Aorta (tissue), 5 donors: ENCODE results near the gene PDE4C. TPM values are rescaled to one million over a fixed set of nuclear protein-coding genes. Genes with fewer than 3 reads are reported as not detected.

Source experiments
- ATAC-seq: fragments of 200-7000 bp; cut with Tn5 transposase; one replicate; pipeline ENCODE4 v1.9.1; 2022; ENCODE audit warnings: moderate library complexity; ENCODE audit not compliant: low FRiP score
- DNase-seq, 2 donors: peaks; one replicate each; pipeline ENCODE4 v3.0.0-alpha.2; 2020
- H3K27ac ChIP-seq, 2 donors: one replicate each; pipeline ENCODE4 v1.5.1; 2013; ENCODE audit warnings: low read length in 2 of 2, mild to moderate bottlenecking in 2 of 2, moderate library complexity in 2 of 2, control low read depth in 1 of 2, inconsistent platforms in 1 of 2, low read depth in 1 of 2
- H3K27me3 ChIP-seq, 2 donors: one replicate each; pipeline ENCODE4 v1.6.1; 2013; ENCODE audit warnings: control low read depth in 1 of 2, low read length in 1 of 2, mild to moderate bottlenecking in 1 of 2, moderate library complexity in 1 of 2; ENCODE audit not compliant: insufficient read depth in 2 of 2, control insufficient read depth in 1 of 2
- H3K36me3 ChIP-seq, 2 donors: one replicate each; pipeline ENCODE4 v1.6.1; 2013; ENCODE audit warnings: control low read depth in 1 of 2, low read length in 1 of 2, mild to moderate bottlenecking in 1 of 2; ENCODE audit not compliant: insufficient read depth in 2 of 2, control insufficient read depth in 1 of 2
- H3K4me1 ChIP-seq, 2 donors: one replicate each; pipeline ENCODE4 v1.6.1; 2013; ENCODE audit warnings: low read length in 2 of 2, control low read depth in 1 of 2, mild to moderate bottlenecking in 1 of 2, moderate library complexity in 1 of 2; ENCODE audit not compliant: insufficient read depth in 2 of 2, control insufficient read depth in 1 of 2
- H3K4me3 ChIP-seq, 2 donors: one replicate each; pipeline ENCODE4 v1.5.1; 2013; ENCODE audit warnings: low read length in 2 of 2, control low read depth in 1 of 2, mild to moderate bottlenecking in 1 of 2
- H3K9me3 ChIP-seq: one replicate; pipeline ENCODE4 v1.6.1; 2013; ENCODE audit warnings: mild to moderate bottlenecking, low read length; ENCODE audit not compliant: control insufficient read depth
- WGBS, 2 donors: extraction: QIAGEN DNeasy Blood & Tissue Kit; methylation state at CpG; one replicate each; pipeline ENCODE4 v1.1.7; 2013; 5-methylcytosine and 5-hydroxymethylcytosine counted together
- intact Hi-C, 2 donors: fragments of 100-400 bp; cut with DNase I; formaldehyde crosslinking; loops; one replicate each; pipeline versions ENCODE4 v1.14.2 to v1.15.0; 2022
- polyA plus RNA-seq, 2 donors: library from polyadenylated mRNA; stranded (reverse); fragments of 200-250 nt; gene quantifications; one replicate each; pipeline ENCODE4 v1.2.3, GENCODE V29; 2013
- total RNA-seq, 2 donors: library from RNA; stranded (reverse); fragmentation: NEBNext Ultra II Directional; extraction: Animal tissue kit (Norgen Biotek cat#: 25700); gene quantifications; one replicate each; pipeline ENCODE4 v1.2.1, GENCODE V29; 2021
- donor health status: healthy with polysubstance abuse.
- donor health status: Bipolar disorder and iron deficiency.
- donor health status: DM: no; HTN: no; CAD: no.
- donor health status: DM: no; HTN: no; CAD: no.
- donor health status: DM: yes; HTN: yes; CAD: no.

PDE4C gene
- total and polyA plus RNA-seq, 4 donors, result 0.03 to 2.3 (median 0.96) TPM

DNA sequence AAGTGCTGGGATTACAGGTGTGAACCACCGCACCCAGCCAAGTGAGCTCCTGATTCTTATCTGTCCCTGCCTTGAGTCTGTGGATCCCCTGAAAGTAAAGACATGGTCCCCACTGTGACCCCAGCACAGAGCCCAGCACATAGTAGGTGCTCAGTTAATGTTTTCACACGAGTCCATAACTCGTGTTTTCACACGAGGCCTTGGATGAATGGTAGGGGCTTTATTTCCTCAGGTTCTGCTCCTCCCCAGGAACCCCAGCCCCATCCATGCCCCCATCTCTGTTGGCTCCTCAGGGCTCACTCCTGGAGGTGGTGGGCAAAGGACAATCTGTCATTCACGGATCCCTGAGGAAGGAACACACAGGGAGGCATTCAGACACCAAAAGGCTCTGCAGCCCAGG, 23.6 kb upstream of the PDE4C start:
- intact Hi-C loops, result loop anchor here (5.0 to 10.0 kb wide), 3 partner anchors 43 to 165 kb away; partner anchors contain the start of genes MPV17L2 (in 2 of the 2) and SSBP4 (in 1 of the 2)

DNA sequence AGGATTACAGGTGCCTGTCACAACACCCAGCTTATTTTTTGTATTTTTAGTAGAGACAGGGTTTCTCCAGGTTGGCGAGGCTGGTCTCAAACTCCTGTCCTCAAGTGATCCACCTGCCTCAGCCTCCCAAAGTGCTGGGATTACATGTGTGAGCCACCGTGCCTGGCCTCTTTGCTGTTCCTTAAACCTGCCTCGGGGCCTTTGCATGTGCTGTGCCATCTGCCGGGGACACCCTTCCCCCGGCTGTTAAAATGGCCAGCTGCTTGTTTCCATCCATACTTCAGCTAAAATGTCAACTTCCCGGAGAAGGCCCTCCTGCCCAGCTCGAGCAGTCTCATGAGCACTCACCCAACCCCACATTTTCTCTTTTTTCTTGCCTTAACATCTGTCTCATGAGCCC, 19.1 kb upstream of the PDE4C start:
- no peaks in the 10 kb centered on the region for H3K36me3 ChIP-seq
- intact Hi-C loops, result no loop called here

More for the DNA sequence above, 23.6 kb upstream of the PDE4C start:
- WGBS, 2 donors, result 93 to 96% methylated on average over 5 of the region's 5 CpGs
- H3K27me3 ChIP-seq, result no peaks in the 10 kb centered on the region
- no peak overlapping the region for H3K4me3 ChIP-seq
- no peaks in the 10 kb centered on the region for H3K4me1 ChIP-seq
- no peaks in the 10 kb centered on the region for H3K36me3 ChIP-seq
- DNase-seq (no peak), ATAC-seq (no peak)
- no peak overlapping the region for H3K27ac ChIP-seq
- no peaks in the 10 kb centered on the region for H3K9me3 ChIP-seq

DNA sequence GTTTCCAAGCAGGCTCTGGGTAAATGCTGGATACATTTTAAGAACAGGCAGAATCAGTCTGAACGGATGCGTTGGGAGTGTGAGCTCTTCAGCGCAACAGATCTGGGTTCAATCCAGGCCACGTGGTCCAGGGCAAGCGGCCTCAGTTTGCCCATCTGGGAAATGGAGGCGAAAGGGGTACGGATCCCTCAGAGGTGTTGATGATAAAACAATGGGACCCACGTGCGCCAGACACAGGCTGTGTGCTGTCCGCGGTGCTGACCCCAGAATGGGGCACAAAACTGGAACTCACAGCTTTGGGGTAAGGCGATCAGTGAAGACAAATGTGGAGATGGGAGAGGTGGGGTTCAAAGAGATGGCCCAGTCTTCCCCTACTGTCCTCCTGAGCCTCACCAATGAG, 13.1 kb upstream of the PDE4C start:
- ATAC-seq, result no peak
- no peaks in the 10 kb centered on the region for H3K27me3 ChIP-seq
- H3K36me3 ChIP-seq, result no peaks in the 10 kb centered on the region
- 29 to 30% methylated on average over 12 of the region's 12 CpGs for WGBS, 2 donors
- no peak overlapping the region for H3K27ac ChIP-seq
- DNase-seq, result no peak
- intact Hi-C loops, result no loop called here
- H3K9me3 ChIP-seq, result no peaks in the 10 kb centered on the region
- H3K4me3 ChIP-seq, result no peak overlapping the region
- no peaks in the 10 kb centered on the region for H3K4me1 ChIP-seq

More for the DNA sequence above, 19.1 kb upstream of the PDE4C start:
- WGBS, 2 donors, result 71 to 73% methylated on average over 7 of the region's 7 CpGs
- DNase-seq (no peak), ATAC-seq (no peak)
- no peaks in the 10 kb centered on the region for H3K9me3 ChIP-seq
- H3K4me3 ChIP-seq, result no peak overlapping the region
- H3K27me3 ChIP-seq, result no peaks in the 10 kb centered on the region
- H3K4me1 ChIP-seq, result no peaks in the 10 kb centered on the region
- H3K27ac ChIP-seq, result no peak overlapping the region

DNA sequence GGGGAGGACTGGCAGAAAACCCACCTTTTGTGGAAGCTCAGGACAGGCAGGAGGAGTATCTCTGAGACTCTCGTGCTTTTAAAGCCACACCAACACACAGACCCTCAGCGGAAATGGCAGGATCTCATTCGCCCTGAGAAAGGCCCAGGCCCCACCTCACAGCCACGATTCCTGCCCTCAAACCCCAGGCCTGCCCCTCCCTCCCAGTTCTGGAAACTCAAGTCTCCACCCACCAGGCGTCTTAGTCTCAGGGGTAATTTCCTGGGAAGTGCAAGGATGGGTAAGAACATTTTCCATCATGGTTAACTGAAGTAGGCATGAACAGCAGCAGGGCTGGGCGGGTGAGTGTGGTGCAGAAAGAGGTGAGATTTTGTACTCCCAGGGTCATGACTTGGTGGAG, 8.0 kb upstream of the PDE4C start:
- no peaks in the 10 kb centered on the region for H3K4me1 ChIP-seq
- no peaks in the 10 kb centered on the region for H3K36me3 ChIP-seq
- ATAC-seq (no peak), DNase-seq (no peak)
- H3K27me3 ChIP-seq, result no peaks in the 10 kb centered on the region
- 25 to 38% methylated on average over 6 of the region's 6 CpGs for WGBS, 2 donors
- peaks cover 8% of the 10 kb centered on the region for H3K9me3 ChIP-seq
- H3K27ac ChIP-seq, result no peak overlapping the region
- intact Hi-C loops, result no loop called here
- no peak overlapping the region for H3K4me3 ChIP-seq

DNA sequence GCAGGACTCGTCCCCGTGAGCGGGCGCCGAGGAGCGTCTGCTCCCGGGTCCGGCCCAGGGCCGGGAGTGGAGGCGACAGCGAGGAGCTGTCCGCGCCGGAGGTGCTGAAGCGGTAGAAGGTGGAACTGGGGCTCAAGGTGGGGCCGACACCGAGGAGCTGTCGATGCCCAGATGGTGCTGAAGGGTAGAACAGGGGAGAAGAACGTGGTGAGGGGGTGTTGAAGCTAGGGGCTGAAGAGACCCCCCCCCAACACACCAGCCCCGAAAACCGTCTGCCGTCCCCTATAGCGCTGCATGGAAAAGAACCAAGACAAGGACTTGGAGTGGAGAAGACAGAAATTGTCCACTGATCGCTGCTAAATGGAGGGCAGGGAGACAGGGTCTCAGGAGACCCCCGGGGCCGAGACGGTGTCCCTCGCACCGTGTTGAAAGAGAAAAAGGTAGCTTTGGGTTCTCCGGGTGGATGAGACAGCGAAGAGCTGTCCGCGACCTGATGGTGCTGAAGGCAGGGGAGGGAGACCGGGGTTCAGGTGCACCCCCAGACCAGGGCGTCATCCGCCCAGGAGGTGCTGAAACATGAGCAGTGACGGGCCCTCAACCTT, 7.1 kb upstream of the PDE4C start:
- 16 to 18% methylated on average over 32 to 37 of the region's 37 CpGs for WGBS, 2 donors
- peak; percentile 59 for ATAC-seq

DNA sequence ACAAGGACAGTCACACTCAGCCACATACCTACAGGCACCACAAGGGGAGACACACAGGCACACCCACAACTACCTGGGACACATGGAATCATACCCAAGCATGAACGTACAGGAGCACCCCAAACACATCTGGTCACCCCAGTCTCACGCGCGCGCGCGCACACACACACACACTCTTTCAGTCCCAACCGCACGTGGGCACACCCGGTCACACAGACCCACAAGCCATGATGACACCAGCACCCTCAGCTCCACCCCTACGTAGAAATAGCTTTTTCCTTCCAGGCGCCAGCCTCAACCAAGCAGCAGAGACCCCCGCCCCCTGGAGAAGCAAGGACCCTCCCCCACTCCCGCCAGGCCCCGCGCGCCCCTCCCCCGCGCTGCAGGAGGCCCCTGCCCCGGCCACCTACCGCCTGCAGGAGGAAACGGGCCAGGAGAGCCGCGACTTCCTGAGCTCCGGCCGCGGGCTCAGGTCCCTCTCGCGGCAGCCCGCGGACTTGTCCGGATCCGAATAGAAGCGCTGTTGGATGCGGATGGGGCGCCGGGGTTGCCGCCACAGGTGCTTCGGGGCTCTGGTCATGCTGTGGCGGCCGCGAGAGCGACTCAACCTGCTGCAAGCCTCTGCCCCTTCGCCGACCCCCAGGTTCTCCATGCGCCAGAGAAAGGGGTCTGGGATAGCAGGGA, 6.4 kb upstream of the PDE4C start:
- WGBS, 2 donors, result 4% methylated on average over 32 to 46 of the region's 46 CpGs
- Histone ChIP-seq H3K36me3 (no peaks in the 10 kb centered on the region), H3K4me1 (no peaks in the 10 kb centered on the region), H3K4me3 (no peak overlapping the region), H3K9me3 (peaks cover 8% of the 10 kb centered on the region), H3K27ac (no peak overlapping the region), H3K27me3 (no peaks in the 10 kb centered on the region)
- intact Hi-C loops, result no loop called here
- DNase-seq, result no peak
- ATAC-seq, result no peak

More for the DNA sequence above, 7.1 kb upstream of the PDE4C start:
- peak; percentile 73 to 82 for DNase-seq
- intact Hi-C loops, result no loop called here
- H3K27ac ChIP-seq, result no peak overlapping the region
- no peaks in the 10 kb centered on the region for H3K27me3 ChIP-seq
- no peak overlapping the region for H3K4me3 ChIP-seq
- H3K36me3 ChIP-seq, result no peaks in the 10 kb centered on the region
- H3K9me3 ChIP-seq, result peaks cover 8% of the 10 kb centered on the region
- H3K4me1 ChIP-seq, result no peaks in the 10 kb centered on the region

DNA sequence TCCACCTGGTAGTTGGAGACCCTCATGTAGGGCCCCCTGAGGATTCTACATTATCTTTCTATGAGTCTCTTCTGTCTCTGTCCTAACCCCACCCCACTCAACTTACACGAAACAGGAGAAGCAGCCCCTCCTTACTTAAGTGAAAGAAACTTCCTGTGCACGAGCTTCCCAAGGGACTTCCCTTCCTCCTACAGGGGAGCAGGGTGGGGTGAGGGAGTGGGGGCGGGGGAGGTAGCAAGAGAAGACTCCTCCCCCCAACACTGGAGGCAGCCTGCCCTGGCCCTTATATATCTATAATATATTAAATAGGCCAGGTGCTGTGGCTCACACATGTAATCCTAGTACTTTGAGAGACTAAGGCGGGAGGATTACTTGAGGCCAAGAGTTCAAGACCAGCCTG, 5.5 kb upstream of the PDE4C start:
- no peaks in the 10 kb centered on the region for H3K36me3 ChIP-seq
- H3K27me3 ChIP-seq, result no peaks in the 10 kb centered on the region
- no peak overlapping the region for H3K4me3 ChIP-seq
- 24 to 27% methylated on average over 4 of the region's 4 CpGs for WGBS, 2 donors
- H3K9me3 ChIP-seq, result peaks cover 8% of the 10 kb centered on the region
- no peak overlapping the region for H3K27ac ChIP-seq
- intact Hi-C loops, result no loop called here
- ATAC-seq (no peak), DNase-seq (no peak)
- no peaks in the 10 kb centered on the region for H3K4me1 ChIP-seq

DNA sequence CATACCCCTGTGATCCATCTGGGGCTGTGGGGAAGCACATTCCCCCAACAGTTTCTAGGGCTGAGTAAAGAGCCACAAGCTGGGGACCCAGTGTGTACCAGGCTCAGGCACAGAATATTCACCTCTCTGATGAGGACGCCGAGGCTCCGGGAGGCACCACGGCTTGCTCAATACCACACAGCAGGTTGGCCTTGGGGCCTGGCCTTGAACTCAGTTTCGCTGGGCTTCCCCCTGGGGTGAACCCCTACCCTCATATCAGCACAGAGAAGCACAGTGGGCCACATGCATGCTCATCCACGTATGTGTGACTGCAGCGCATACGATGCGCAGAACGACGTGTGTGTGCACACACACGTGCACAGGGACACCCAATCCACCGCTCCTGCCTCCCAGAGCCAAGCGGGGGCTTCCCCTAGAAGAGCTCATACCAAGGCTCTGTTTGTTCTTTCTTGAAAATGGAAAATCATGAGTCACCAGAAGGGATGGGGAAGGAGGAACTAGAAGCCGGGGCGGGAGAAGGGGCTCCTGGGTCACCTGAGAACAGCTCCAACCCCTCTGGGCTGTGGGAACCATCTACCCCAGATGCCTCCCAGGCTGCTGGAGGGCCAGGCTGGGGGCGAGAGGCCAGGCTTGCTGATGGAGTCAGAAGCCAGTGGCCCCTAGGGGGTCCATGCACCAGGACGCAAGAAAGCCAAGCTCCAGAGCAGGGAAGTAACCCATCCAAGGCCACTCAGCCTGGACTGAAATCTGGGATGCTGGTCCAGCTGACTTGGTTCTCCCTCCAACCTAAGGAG, 4.9 kb upstream of the PDE4C start:
- no peak for ATAC-seq
- no peak overlapping the region for H3K4me3 ChIP-seq
- intact Hi-C loops, result no loop called here
- peaks cover 8% of the 10 kb centered on the region for H3K9me3 ChIP-seq
- 45 to 46% methylated on average over 18 of the region's 18 CpGs for WGBS, 2 donors
- H3K4me1 ChIP-seq, result no peaks in the 10 kb centered on the region
- H3K36me3 ChIP-seq, result no peaks in the 10 kb centered on the region
- no peak overlapping the region for H3K27ac ChIP-seq
- DNase-seq, result no peak
- no peaks in the 10 kb centered on the region for H3K27me3 ChIP-seq
